ENCODE measurements around the gene ZNF575.

DNA sequence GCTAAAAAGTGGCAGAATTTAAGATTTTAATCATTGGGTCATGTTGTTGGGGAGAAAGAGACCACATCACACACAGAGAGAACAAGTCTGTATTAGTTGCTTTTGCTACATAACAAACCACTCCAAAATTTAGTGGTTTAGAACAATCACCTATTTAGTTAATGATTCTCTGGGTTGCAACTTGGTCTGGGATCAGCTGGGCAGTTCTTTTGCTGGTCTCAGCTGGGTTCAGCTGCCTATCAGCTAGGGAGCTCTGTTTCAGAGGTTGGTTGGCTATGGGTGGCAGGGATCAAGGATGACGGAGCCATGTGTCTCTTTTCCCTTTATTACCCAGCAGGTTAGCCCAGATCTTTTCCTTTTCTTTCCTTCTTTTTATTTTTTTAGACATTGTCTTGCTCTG, 51.5 kb downstream of the ZNF575 start:
- TF ChIP-seq EGR1 (IDR thresholded peaks at IDR 0.05) (no peak), TEAD4 (IDR thresholded peaks at IDR 0.05) (no peak)
- TF ChIP-seq, protein P1, sequence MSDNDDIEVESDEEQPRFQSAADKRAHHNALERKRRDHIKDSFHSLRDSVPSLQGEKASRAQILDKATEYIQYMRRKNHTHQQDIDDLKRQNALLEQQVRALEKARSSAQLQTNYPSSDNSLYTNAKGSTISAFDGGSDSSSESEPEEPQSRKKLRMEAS (IDR thresholded peaks at IDR 0.05), result no peak
